Measurements from ENCODE around the gene MCRIP2. TPM values are rescaled to one million over a fixed set of nuclear protein-coding genes. Genes with fewer than 3 reads are reported as not detected.

MCRIP2 gene
- total and polyA plus RNA-seq, 4 experiments from 2014 or later, result 28.3 to 45.5 (median 32.5) TPM

- peaks cover 0 to 7% of the 10 kb centered on the region in 2 donors for H3K36me3 Mint-ChIP-seq
- no peak overlapping the region for H3K27ac ChIP-seq (ENCODE audit: low read depth, low read length)
- peaks cover 30% of the 10 kb centered on the region for H3K4me1 ChIP-seq (ENCODE audit: insufficient read depth, low read length)
- peaks cover 0 to 14% (median 5%) of the 10 kb centered on the region in 4 donors for H3K4me1 Mint-ChIP-seq
- peaks cover 0 to 7% (median 0%) of the 10 kb centered on the region in 8 donors for H3K9me3 Mint-ChIP-seq
- intact Hi-C loops (cut with micrococcal nuclease), result loop anchor here (5.0 kb wide), 1 partner anchor 1334 kb away; the partner anchor contains the start of gene TBL3
- no peaks in the 10 kb centered on the region for H3K9me3 ChIP-seq (ENCODE audit: control insufficient read depth in 1 of 2, low read length in 2 of 2)
- peak overlapping the region in 2 of 7 donors; percentile 70 to 100 for H3K27ac Mint-ChIP-seq
- H3K4me3 Mint-ChIP-seq, result peak overlapping the region in 3 of 8 donors; percentile 12 to 36 (median 22)
- peaks cover 0 to 3% of the 10 kb centered on the region in 2 donors for H3K27me3 Mint-ChIP-seq
- H3K36me3 ChIP-seq (ENCODE audit: insufficient read depth, low read length), result no peaks in the 10 kb centered on the region
- CTCF ChIA-PET (ENCODE audit: partially characterized antibody), result interaction anchor here (0.5 kb wide), 1 partner anchor 501 kb away, joined by 4 read pairs; no protein-coding TSS in a partner anchor
- POLR2A ChIA-PET (ENCODE audit: partially characterized antibody), result interaction anchor here (0.7 to 3.5 kb wide), 4 partner anchors 9 to 56 kb away, joined by 3 to 20 read pairs (median 8); partner anchors contain the start of gene STUB1
- DNase-seq, result no peak
- no peak overlapping the region for H3K4me3 ChIP-seq (ENCODE audit: low read length in 2 of 2)
- no peaks in the 10 kb centered on the region for H3K27me3 ChIP-seq (ENCODE audit: insufficient read depth, low read length)
Measured at GRCh38 chr16:638034-638543, 3.5 kb upstream of the MCRIP2 start.

- no peak for DNase-seq
- Mint-ChIP-seq H3K4me1 (peaks cover 0 to 18% (median 5%) of the 10 kb centered on the region in 4 donors), H3K27me3 (peaks cover 0 to 3% of the 10 kb centered on the region in 2 donors), H3K27ac (peak overlapping the region in 1 of 7 donors; percentile 71), H3K4me3 (peak overlapping the region in 2 of 8 donors; percentile 10 to 17), H3K9me3 (peaks cover 0 to 7% (median 0%) of the 10 kb centered on the region in 8 donors), H3K36me3 (peaks cover 0 to 7% of the 10 kb centered on the region in 2 donors)
- Histone ChIP-seq H3K27me3 (ENCODE audit: insufficient read depth, low read length) (no peaks in the 10 kb centered on the region), H3K4me3 (ENCODE audit: low read length in 2 of 2) (no peak overlapping the region), H3K4me1 (ENCODE audit: insufficient read depth, low read length) (peaks cover 33% of the 10 kb centered on the region), H3K27ac (ENCODE audit: low read depth, low read length) (no peak overlapping the region), H3K9me3 (ENCODE audit: control insufficient read depth in 1 of 2, low read length in 2 of 2) (no peaks in the 10 kb centered on the region), H3K36me3 (ENCODE audit: insufficient read depth, low read length) (no peaks in the 10 kb centered on the region)
- ChIA-PET POLR2A (ENCODE audit: partially characterized antibody) (interaction anchor here (1.1 to 3.5 kb wide), 2 partner anchors 9 to 41 kb away, joined by 3 to 14 read pairs; partner anchors contain the start of gene STUB1), CTCF (ENCODE audit: partially characterized antibody) (interaction anchor here (0.5 kb wide), 1 partner anchor 501 kb away, joined by 4 read pairs; no protein-coding TSS in a partner anchor)
- intact Hi-C loops (cut with micrococcal nuclease), result loop anchor here (5.0 kb wide), 1 partner anchor 1333 kb away; the partner anchor contains the start of gene TBL3
Measured at GRCh38 chr16:638836-639235, 2.8 kb upstream of the MCRIP2 start.

- peak overlapping the region in 2 of 7 donors; percentile 35 to 42 for H3K27ac Mint-ChIP-seq
- peak overlapping the region; percentile 43 to 64 (median 54) for H3K4me3 Mint-ChIP-seq
- intact Hi-C loops (cut with micrococcal nuclease), result no loop called here
- Histone ChIP-seq H3K36me3 (ENCODE audit: insufficient read depth, low read length) (no peaks in the 10 kb centered on the region), H3K9me3 (ENCODE audit: control insufficient read depth in 1 of 2, low read length in 2 of 2) (no peaks in the 10 kb centered on the region), H3K4me3 (ENCODE audit: low read length in 2 of 2) (no peak overlapping the region), H3K4me1 (ENCODE audit: insufficient read depth, low read length) (peaks cover 22% of the 10 kb centered on the region), H3K27me3 (ENCODE audit: insufficient read depth, low read length) (no peaks in the 10 kb centered on the region), H3K27ac (ENCODE audit: low read depth, low read length) (no peak overlapping the region)
- H3K36me3 Mint-ChIP-seq, result peaks cover 0 to 7% of the 10 kb centered on the region in 2 donors
- H3K4me1 Mint-ChIP-seq, result peaks cover 0 to 28% (median 5%) of the 10 kb centered on the region in 4 donors
- no peak for DNase-seq
- peaks cover 0 to 7% (median 0%) of the 10 kb centered on the region in 8 donors for H3K9me3 Mint-ChIP-seq
- ChIA-PET POLR2A (ENCODE audit: partially characterized antibody) (no interaction called here), CTCF (ENCODE audit: partially characterized antibody) (no interaction called here)
- H3K27me3 Mint-ChIP-seq, result peaks cover 0 to 3% of the 10 kb centered on the region in 2 donors
Measured at GRCh38 chr16:640614-641013, 1.0 kb upstream of the MCRIP2 start.

- peak overlapping the region in 2 of 7 donors; percentile 32 to 70 for H3K27ac Mint-ChIP-seq
Measured at GRCh38 chr16:642189-643049, 791 bp downstream of the MCRIP2 start.

GRCh38 chr16:643050-643368, 1.4 kb downstream of the MCRIP2 start:
- Histone ChIP-seq H3K4me1 (ENCODE audit: insufficient read depth, low read length) (peaks cover 23% of the 10 kb centered on the region), H3K36me3 (ENCODE audit: insufficient read depth, low read length) (no peaks in the 10 kb centered on the region), H3K4me3 (ENCODE audit: low read length in 2 of 2) (no peak overlapping the region), H3K27ac (ENCODE audit: low read depth, low read length) (no peak overlapping the region), H3K27me3 (ENCODE audit: insufficient read depth, low read length) (no peaks in the 10 kb centered on the region), H3K9me3 (ENCODE audit: control insufficient read depth in 1 of 2, low read length in 2 of 2) (no peaks in the 10 kb centered on the region)
- Mint-ChIP-seq H3K27me3 (no peaks in the 10 kb centered on the region), H3K9me3 (no peaks in the 10 kb centered on the region), H3K36me3 (no peaks in the 10 kb centered on the region), H3K4me3 (peak overlapping the region in 7 of 8 donors; percentile 54 to 67 (median 65)), H3K27ac (peak overlapping the region in 1 of 7 donors; percentile 32), H3K4me1 (peaks cover 0 to 28% (median 3%) of the 10 kb centered on the region in 4 donors)
- POLR2A ChIA-PET (ENCODE audit: partially characterized antibody), result interaction anchor here (1.1 to 1.6 kb wide), 4 partner anchors 25 to 37 kb away, joined by 3 to 6 read pairs (median 6); partner anchors contain the start of genes RHBDL1, RHOT2 and STUB1
- no peak for DNase-seq
- intact Hi-C loops (cut with micrococcal nuclease), result no loop called here
- CTCF ChIA-PET (ENCODE audit: partially characterized antibody), result no interaction called here

More at GRCh38 chr16:642189-643049, 791 bp downstream of the MCRIP2 start:
- no peaks in the 10 kb centered on the region for H3K27me3 ChIP-seq (ENCODE audit: insufficient read depth, low read length)
- Mint-ChIP-seq H3K4me3 (peak overlapping the region; percentile 54 to 71 (median 66)), H3K36me3 (no peaks in the 10 kb centered on the region), H3K27me3 (no peaks in the 10 kb centered on the region), H3K9me3 (no peaks in the 10 kb centered on the region), H3K4me1 (peaks cover 0 to 30% (median under 1%) of the 10 kb centered on the region in 4 donors)
- CTCF ChIA-PET (ENCODE audit: partially characterized antibody), result interaction anchor here (0.8 kb wide), 1 partner anchor 26 kb away, joined by 3 read pairs; the partner anchor contains the start of gene RHOT2
- H3K36me3 ChIP-seq (ENCODE audit: insufficient read depth, low read length), result no peaks in the 10 kb centered on the region
- DNase-seq, result peak in 3 of 5 donors; percentile 18 to 28 (median 23)
- peaks cover 20% of the 10 kb centered on the region for H3K4me1 ChIP-seq (ENCODE audit: insufficient read depth, low read length)
- POLR2A ChIA-PET (ENCODE audit: partially characterized antibody), result interaction anchor here (0.7 to 1.6 kb wide), 4 partner anchors 26 to 53 kb away, joined by 4 to 6 read pairs (median 6); partner anchors contain the start of genes RHBDL1, RHOT2 and STUB1
- H3K9me3 ChIP-seq (ENCODE audit: control insufficient read depth in 1 of 2, low read length in 2 of 2), result no peaks in the 10 kb centered on the region
- no peak overlapping the region for H3K27ac ChIP-seq (ENCODE audit: low read depth, low read length)
- intact Hi-C loops (cut with micrococcal nuclease), result no loop called here
- H3K4me3 ChIP-seq (ENCODE audit: low read length in 2 of 2), result peak overlapping the region; percentile 17 to 45

- H3K27me3 ChIP-seq (ENCODE audit: insufficient read depth, low read length), result no peaks in the 10 kb centered on the region
- Mint-ChIP-seq H3K4me1 (peaks cover 0 to 34% (median 7%) of the 10 kb centered on the region in 4 donors), H3K9me3 (no peaks in the 10 kb centered on the region), H3K27ac (peak overlapping the region in 1 of 7 donors; percentile 35), H3K27me3 (no peaks in the 10 kb centered on the region), H3K36me3 (no peaks in the 10 kb centered on the region), H3K4me3 (peak overlapping the region in 6 of 8 donors; percentile 30 to 72 (median 58))
- H3K9me3 ChIP-seq (ENCODE audit: control insufficient read depth in 1 of 2, low read length in 2 of 2), result no peaks in the 10 kb centered on the region
- POLR2A ChIA-PET (ENCODE audit: partially characterized antibody), result no interaction called here
- no peak for DNase-seq
- H3K4me1 ChIP-seq (ENCODE audit: insufficient read depth, low read length), result peaks cover 30% of the 10 kb centered on the region
- CTCF ChIA-PET (ENCODE audit: partially characterized antibody), result no interaction called here
- H3K27ac ChIP-seq (ENCODE audit: low read depth, low read length), result no peak overlapping the region
- H3K4me3 ChIP-seq (ENCODE audit: low read length in 2 of 2), result no peak overlapping the region
- intact Hi-C loops (cut with micrococcal nuclease), result no loop called here
- H3K36me3 ChIP-seq (ENCODE audit: insufficient read depth, low read length), result no peaks in the 10 kb centered on the region
Measured at GRCh38 chr16:644556-644955, 2.9 kb downstream of the MCRIP2 start.

Data from CD4-positive, alpha-beta memory T cell (primary cell).